NCI-H446 (cell line): ENCODE results near the gene EXOC3.

Source experiments
- DNase-seq, 2 experiments: peaks; one replicate each; lab custom pipeline; 2025; lab: John Stamatoyannopoulos, UW

EXOC3 gene

GRCh38 chr5:457195-457961 lies 14.4 kb downstream of the EXOC3 start:
- no peak for DNase-seq

- DNase-seq = no peak
Observed at GRCh38 chr5:458547-459353, 15.8 kb downstream of the EXOC3 start.

- DNase-seq = no peak
Observed at GRCh38 chr5:459562-460272, 16.7 kb downstream of the EXOC3 start.

- no peak for DNase-seq
Observed at GRCh38 chr5:460273-460625, 17.3 kb downstream of the EXOC3 start.

GRCh38 chr5:462051-462481 lies 19.1 kb downstream of the EXOC3 start:
- DNase-seq = no peak

GRCh38 chr5:463301-463700 lies 20.3 kb downstream of the EXOC3 start:
- no peak for DNase-seq

- DNase-seq = no peak
Observed at GRCh38 chr5:463952-464351, 21.0 kb downstream of the EXOC3 start.

GRCh38 chr5:464446-464842 lies 21.5 kb downstream of the EXOC3 start:
- DNase-seq = no peak

- DNase-seq = no peak
Observed at GRCh38 chr5:464843-465590, 22.0 kb downstream of the EXOC3 start.

- no peak for DNase-seq
Observed at GRCh38 chr5:465591-466403, 22.8 kb downstream of the EXOC3 start.

- DNase-seq = no peak
Observed at GRCh38 chr5:466661-467310, 23.8 kb downstream of the EXOC3 start.

GRCh38 chr5:468401-468800 lies 25.4 kb downstream of the EXOC3 start:
- no peak for DNase-seq

GRCh38 chr5:469752-470483 lies 26.9 kb downstream of the EXOC3 start:
- no peak for DNase-seq

- no peak for DNase-seq
Observed at GRCh38 chr5:470961-471749, 28.2 kb downstream of the EXOC3 start.

GRCh38 chr5:471750-472058 lies 28.7 kb downstream of the EXOC3 start:
- no peak for DNase-seq

- peak in 1 of 2 experiments; percentile 21 for DNase-seq
Observed at GRCh38 chr5:472076-472655, 29.2 kb downstream of the EXOC3 start.

GRCh38 chr5:472656-473550 lies 29.9 kb downstream of the EXOC3 start:
- peak; percentile 71 to 97 for DNase-seq
